Measurements from ENCODE around the gene NTSR1. TPM values are rescaled to one million over a fixed set of nuclear protein-coding genes. Genes with fewer than 3 reads are reported as not detected.

Gene NTSR1
- total and polyA plus RNA-seq, 7 donors: 0.01 to 0.08 (median 0.05) TPM; not detected in 3

DNA sequence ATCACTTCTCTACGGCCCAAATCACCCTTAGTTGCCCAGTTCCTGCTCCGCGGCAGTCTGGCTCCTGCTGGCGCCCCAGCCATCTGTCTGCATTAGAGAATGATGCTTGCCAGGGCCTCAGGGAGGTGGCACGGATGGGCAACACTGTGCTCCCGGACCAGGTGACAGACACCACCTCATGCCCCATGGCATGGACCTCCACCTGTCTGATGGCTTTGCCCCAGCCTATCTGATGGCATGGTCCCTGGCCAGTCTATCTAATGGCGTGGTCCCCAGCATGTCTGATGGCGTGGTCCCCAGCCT, 68.8 kb downstream of the NTSR1 start:
- H3K9me3 ChIP-seq: no peaks in the 10 kb centered on the region
- no peak overlapping the region for H3K27ac ChIP-seq
- H3K4me1 ChIP-seq: peaks cover 5% of the 10 kb centered on the region
- 38 to 56% (median 47%) methylated on average over 8 of the region's 8 CpGs for WGBS, 3 donors
- intact Hi-C loops (cut with DNase I): no loop called here
- no peak for DNase-seq
- H3K36me3 ChIP-seq (ENCODE audit: insufficient read depth in 1 of 2, low read depth in 1 of 2): no peaks in the 10 kb centered on the region
- TF ChIP-seq, protein P1, sequence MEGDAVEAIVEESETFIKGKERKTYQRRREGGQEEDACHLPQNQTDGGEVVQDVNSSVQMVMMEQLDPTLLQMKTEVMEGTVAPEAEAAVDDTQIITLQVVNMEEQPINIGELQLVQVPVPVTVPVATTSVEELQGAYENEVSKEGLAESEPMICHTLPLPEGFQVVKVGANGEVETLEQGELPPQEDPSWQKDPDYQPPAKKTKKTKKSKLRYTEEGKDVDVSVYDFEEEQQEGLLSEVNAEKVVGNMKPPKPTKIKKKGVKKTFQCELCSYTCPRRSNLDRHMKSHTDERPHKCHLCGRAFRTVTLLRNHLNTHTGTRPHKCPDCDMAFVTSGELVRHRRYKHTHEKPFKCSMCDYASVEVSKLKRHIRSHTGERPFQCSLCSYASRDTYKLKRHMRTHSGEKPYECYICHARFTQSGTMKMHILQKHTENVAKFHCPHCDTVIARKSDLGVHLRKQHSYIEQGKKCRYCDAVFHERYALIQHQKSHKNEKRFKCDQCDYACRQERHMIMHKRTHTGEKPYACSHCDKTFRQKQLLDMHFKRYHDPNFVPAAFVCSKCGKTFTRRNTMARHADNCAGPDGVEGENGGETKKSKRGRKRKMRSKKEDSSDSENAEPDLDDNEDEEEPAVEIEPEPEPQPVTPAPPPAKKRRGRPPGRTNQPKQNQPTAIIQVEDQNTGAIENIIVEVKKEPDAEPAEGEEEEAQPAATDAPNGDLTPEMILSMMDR (IDR thresholded peaks at IDR 0.05): no peak
- no peak for ATAC-seq
- peaks cover 0 to 36% (median 3%) of the 10 kb centered on the region in 3 donors for H3K27me3 ChIP-seq (ENCODE audit: insufficient read depth in 3 of 3, low read length in 2 of 3)
- H3K4me3 ChIP-seq: no peak overlapping the region

DNA sequence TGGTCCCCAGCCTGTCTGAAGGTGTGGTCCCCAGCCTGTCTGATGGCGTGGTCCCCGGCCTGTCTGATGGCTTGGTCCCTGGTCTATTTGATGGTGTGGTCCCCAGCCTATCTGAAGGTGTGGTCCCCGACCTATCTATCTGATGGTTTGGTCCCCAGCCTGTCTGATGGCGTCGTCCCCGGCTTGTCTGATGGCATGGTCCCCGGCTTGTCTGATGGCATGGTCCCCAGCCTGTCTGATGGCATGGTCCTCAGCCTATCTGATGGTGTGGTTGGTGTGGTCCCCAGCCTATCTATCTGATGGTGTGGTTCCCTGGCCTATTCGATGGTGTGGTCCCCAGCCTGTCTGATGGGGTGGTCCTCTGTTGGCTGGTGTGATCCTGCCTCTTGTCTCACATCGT, 69.4 kb downstream of the NTSR1 start:
- Histone ChIP-seq H3K4me1 (peaks cover 6% of the 10 kb centered on the region), H3K27me3 (ENCODE audit: insufficient read depth in 3 of 3, low read length in 2 of 3) (peaks cover 0 to 31% (median 3%) of the 10 kb centered on the region in 3 donors), H3K9me3 (no peaks in the 10 kb centered on the region), H3K27ac (no peak overlapping the region), H3K4me3 (no peak overlapping the region), H3K36me3 (ENCODE audit: insufficient read depth in 1 of 2, low read depth in 1 of 2) (no peaks in the 10 kb centered on the region)
- ATAC-seq (no peak), DNase-seq (no peak)
- TF ChIP-seq, protein P1 (IDR thresholded peaks at IDR 0.05): no peak
- 87 to 95% (median 92%) methylated on average over 9 of the region's 9 CpGs for WGBS, 3 donors
- intact Hi-C loops (cut with DNase I): no loop called here

DNA sequence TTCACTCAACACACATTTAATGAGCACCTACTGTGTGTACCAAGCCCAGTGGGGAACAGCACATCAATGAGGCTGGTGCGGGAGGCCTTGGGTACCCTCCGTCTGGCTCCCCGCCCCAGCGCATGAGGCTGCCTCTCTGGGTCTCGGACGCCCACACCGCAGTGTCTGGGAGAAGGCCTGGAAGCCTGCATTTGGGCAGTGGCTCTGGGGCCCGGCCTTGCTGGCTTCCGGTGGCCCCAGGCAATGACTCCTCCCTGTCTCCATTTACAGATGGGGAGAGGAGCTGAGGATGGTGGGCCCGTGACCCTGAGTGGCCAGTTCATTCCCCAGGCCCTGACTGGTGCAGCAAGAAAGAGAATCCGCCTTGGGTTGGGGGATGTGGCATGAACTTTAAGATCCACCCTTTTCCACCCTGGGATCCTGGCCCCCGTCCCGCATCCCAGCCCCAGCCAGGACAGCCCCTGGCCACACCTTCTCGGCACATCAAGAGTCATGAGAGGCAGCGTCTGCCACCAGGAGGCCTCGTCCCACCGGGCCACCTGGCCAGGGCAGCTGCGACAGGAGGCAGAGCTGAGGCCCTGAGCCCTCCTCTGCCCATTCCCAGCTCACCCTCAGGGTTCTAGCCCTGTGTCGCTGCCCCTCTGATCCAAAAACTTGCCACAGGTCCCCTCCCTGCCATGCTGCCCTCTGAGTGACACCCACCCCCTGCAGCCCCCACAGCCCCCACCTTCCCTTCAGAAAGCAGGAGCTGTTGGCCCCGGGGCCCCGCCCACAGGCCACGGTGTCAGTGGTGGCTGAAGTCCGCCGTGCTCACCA, 70.2 kb downstream of the NTSR1 start:
- Histone ChIP-seq H3K27ac (no peak overlapping the region), H3K27me3 (ENCODE audit: insufficient read depth in 3 of 3, low read length in 2 of 3) (peaks cover 0 to 25% (median 3%) of the 10 kb centered on the region in 3 donors), H3K4me1 (peaks cover 10% of the 10 kb centered on the region), H3K4me3 (no peak overlapping the region), H3K9me3 (no peaks in the 10 kb centered on the region), H3K36me3 (ENCODE audit: insufficient read depth in 1 of 2, low read depth in 1 of 2) (no peaks in the 10 kb centered on the region)
- intact Hi-C loops (cut with DNase I): no loop called here
- DNase-seq: no peak
- no peak for ATAC-seq
- TF ChIP-seq, protein P1 (IDR thresholded peaks at IDR 0.05): no peak
- 79 to 81% (median 80%) methylated on average over 23 to 24 of the region's 24 CpGs for WGBS, 3 donors

DNA sequence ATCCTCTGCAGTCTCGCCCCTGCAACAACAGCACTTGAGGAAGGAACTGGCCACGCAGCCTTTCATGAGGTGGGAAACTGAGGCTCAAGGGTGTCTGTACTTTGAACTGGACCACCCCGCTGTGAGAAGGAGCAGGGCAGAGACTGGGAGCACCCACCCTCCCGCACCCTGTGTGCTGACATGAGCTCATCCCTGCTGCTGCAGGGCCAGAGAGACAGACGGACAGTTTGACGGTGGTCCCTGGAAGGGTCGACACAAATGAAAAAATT, 70.7 kb downstream of the NTSR1 start:
- intact Hi-C loops (cut with DNase I): no loop called here
- H3K36me3 ChIP-seq (ENCODE audit: insufficient read depth in 1 of 2, low read depth in 1 of 2): no peaks in the 10 kb centered on the region
- peaks cover 10% of the 10 kb centered on the region for H3K4me1 ChIP-seq
- DNase-seq (no peak), ATAC-seq (no peak)
- H3K4me3 ChIP-seq: no peak overlapping the region
- TF ChIP-seq, protein P1 (IDR thresholded peaks at IDR 0.05): no peak
- H3K9me3 ChIP-seq: no peaks in the 10 kb centered on the region
- no peak overlapping the region for H3K27ac ChIP-seq
- WGBS, 3 donors: 89 to 94% (median 90%) methylated on average over 7 of the region's 7 CpGs
- H3K27me3 ChIP-seq (ENCODE audit: insufficient read depth in 3 of 3, low read length in 2 of 3): peaks cover 0 to 23% (median 3%) of the 10 kb centered on the region in 3 donors

DNA sequence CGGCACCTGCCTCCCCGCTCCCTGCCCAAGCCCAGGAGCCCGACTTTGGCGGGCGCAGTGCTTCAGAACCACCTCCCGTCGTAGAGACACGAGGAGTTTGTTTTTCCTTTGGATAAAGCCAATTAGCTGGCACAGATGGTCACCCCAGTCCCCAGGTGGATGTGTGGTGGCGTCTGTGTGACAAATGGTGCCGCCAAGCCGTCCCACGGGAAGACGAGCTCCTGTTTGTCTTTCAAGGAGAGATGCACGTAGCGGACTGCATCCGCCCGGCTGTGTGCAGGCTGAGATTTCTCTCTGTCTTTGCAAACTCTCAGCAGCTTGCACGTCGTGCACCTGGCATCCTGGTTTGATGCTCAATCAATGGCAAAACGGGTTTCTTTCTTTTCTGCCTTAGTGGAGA, 71.6 kb downstream of the NTSR1 start:
- H3K27ac ChIP-seq: no peak overlapping the region
- peaks cover 10% of the 10 kb centered on the region for H3K4me1 ChIP-seq
- no peak overlapping the region for H3K4me3 ChIP-seq
- 64 to 72% (median 69%) methylated on average over 20 of the region's 20 CpGs for WGBS, 3 donors
- no peaks in the 10 kb centered on the region for H3K9me3 ChIP-seq
- no peak for DNase-seq
- TF ChIP-seq, protein P1 (IDR thresholded peaks at IDR 0.05): no peak
- no peaks in the 10 kb centered on the region for H3K36me3 ChIP-seq (ENCODE audit: insufficient read depth in 1 of 2, low read depth in 1 of 2)
- peaks cover 0 to 22% (median 3%) of the 10 kb centered on the region in 3 donors for H3K27me3 ChIP-seq (ENCODE audit: insufficient read depth in 3 of 3, low read length in 2 of 3)
- no peak for ATAC-seq
- intact Hi-C loops (cut with DNase I): no loop called here
